Measurements from ENCODE around the gene OTULIN. TPM values are rescaled to one million over a fixed set of nuclear protein-coding genes. Genes with fewer than 3 reads are reported as not detected.

OTULIN gene
- total RNA-seq, 4 donors from 2014 or later = 33.0 to 42.2 (median 37.8) TPM

- TF ChIP-seq POLR2A (IDR thresholded peaks at IDR 0.05) = no peak
- TF ChIP-seq CTCF (IDR thresholded peaks at IDR 0.05) = no peak
- no peaks in the 10 kb centered on the region for H3K4me1 ChIP-seq
- DNase-seq = no peak
- no peak overlapping the region for H3K4me3 ChIP-seq
- H3K27me3 ChIP-seq = no peaks in the 10 kb centered on the region
- no peaks in the 10 kb centered on the region for H3K9me3 ChIP-seq
- H3K36me3 ChIP-seq = peaks cover 0 to 76% (median 0%) of the 10 kb centered on the region in 3 donors
- no peak overlapping the region for H3K27ac ChIP-seq
Measured at GRCh38 chr5:14713476-14714390, 49.2 kb downstream of the OTULIN start.

GRCh38 chr5:14714706-14715105, 50.2 kb downstream of the OTULIN start:
- TF ChIP-seq CTCF (IDR thresholded peaks at IDR 0.05) = no peak
- no peak for TF ChIP-seq POLR2A (IDR thresholded peaks at IDR 0.05)
- no peak overlapping the region for H3K27ac ChIP-seq
- DNase-seq = no peak
- H3K27me3 ChIP-seq = no peaks in the 10 kb centered on the region
- no peak overlapping the region for H3K4me3 ChIP-seq
- no peaks in the 10 kb centered on the region for H3K9me3 ChIP-seq
- no peaks in the 10 kb centered on the region for H3K4me1 ChIP-seq
- peaks cover 0 to 67% (median 0%) of the 10 kb centered on the region in 3 donors for H3K36me3 ChIP-seq

- H3K27me3 ChIP-seq = no peaks in the 10 kb centered on the region
- peaks cover 0 to 60% (median 0%) of the 10 kb centered on the region in 3 donors for H3K36me3 ChIP-seq
- no peak overlapping the region for H3K27ac ChIP-seq
- TF ChIP-seq CTCF (IDR thresholded peaks at IDR 0.05) (no peak), POLR2A (IDR thresholded peaks at IDR 0.05) (no peak)
- H3K9me3 ChIP-seq = no peaks in the 10 kb centered on the region
- no peaks in the 10 kb centered on the region for H3K4me1 ChIP-seq
- no peak for DNase-seq
- no peak overlapping the region for H3K4me3 ChIP-seq
Measured at GRCh38 chr5:14715481-14715880, 51.0 kb downstream of the OTULIN start.

GRCh38 chr5:14716755-14717752, 52.5 kb downstream of the OTULIN start:
- Histone ChIP-seq H3K36me3 (peaks cover 0 to 45% (median 0%) of the 10 kb centered on the region in 3 donors), H3K4me1 (no peaks in the 10 kb centered on the region), H3K27ac (no peak overlapping the region), H3K9me3 (no peaks in the 10 kb centered on the region), H3K27me3 (no peaks in the 10 kb centered on the region), H3K4me3 (no peak overlapping the region)
- TF ChIP-seq POLR2A (IDR thresholded peaks at IDR 0.05) (no peak), CTCF (IDR thresholded peaks at IDR 0.05) (no peak)
- DNase-seq = no peak

GRCh38 chr5:14718778-14719177, 54.3 kb downstream of the OTULIN start:
- Histone ChIP-seq H3K27me3 (no peaks in the 10 kb centered on the region), H3K36me3 (peaks cover 0 to 29% (median 0%) of the 10 kb centered on the region in 3 donors), H3K9me3 (no peaks in the 10 kb centered on the region), H3K4me1 (no peaks in the 10 kb centered on the region), H3K27ac (no peak overlapping the region), H3K4me3 (no peak overlapping the region)
- TF ChIP-seq CTCF (IDR thresholded peaks at IDR 0.05) = no peak
- no peak for TF ChIP-seq POLR2A (IDR thresholded peaks at IDR 0.05)
- DNase-seq = no peak
